ENCODE results near the gene ARID1B.

The ARID1B gene

DNA sequence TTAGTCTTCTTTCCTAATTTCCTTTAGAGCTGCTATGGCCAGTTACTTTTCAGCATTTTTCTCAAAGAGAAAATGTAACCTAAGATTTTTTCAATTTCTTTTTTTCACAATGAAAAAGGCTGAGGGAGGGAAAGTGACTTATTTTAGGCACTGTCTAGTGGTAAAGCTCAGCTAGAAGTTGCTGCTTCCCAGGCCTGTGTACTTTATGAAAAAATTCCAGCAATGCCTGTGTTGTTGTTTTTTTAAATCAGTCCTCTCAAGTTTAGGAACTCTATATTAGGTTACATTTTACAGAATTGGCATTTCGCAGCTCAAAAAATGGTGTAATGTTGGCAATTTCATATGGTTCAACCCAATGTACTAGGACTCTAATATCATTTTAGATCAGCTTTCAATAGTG lies 269.6 kb downstream of the ARID1B start:
- Histone ChIP-seq H3K36me3 (ENCODE audit: control insufficient read depth, insufficient read depth, low read length) (no peaks in the 10 kb centered on the region), H3K27me3 (replicated peaks; ENCODE audit: control insufficient read depth, insufficient read depth, low read length, poor library complexity, severe bottlenecking) (no peaks in the 10 kb centered on the region), H3K27ac (ENCODE audit: insufficient read depth, low read length, poor library complexity, severe bottlenecking) (no peak overlapping the region), H3K4me1 (ENCODE audit: control insufficient read depth, insufficient read depth, low read length, poor library complexity, severe bottlenecking) (no peaks in the 10 kb centered on the region), H3K9me3 (ENCODE audit: control insufficient read depth, low read length) (no peaks in the 10 kb centered on the region), H3K4me3 (ENCODE audit: insufficient read depth, low read depth, low read length, poor library complexity, severe bottlenecking) (no peak overlapping the region)
- DNase-seq, result no peak

DNA sequence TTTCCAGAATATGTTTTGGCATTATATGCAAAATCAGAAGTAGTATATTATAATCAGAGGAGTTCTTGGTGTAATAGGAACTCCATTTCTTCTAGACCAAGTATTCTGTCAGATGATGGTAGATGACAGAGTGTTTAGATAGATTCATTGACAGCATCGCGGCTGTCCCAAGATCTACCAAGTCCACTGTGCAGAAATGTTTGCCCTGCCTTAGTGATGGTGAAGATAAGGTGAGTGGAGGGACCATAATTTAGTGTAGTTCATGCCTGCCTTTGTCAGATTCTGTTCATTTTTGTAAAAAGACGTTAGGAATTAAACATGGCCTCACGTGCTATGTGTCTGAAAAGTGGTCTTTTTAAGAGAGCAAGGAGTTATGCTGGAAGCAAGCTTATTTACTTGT lies 270.1 kb downstream of the ARID1B start:
- Histone ChIP-seq H3K36me3 (ENCODE audit: control insufficient read depth, insufficient read depth, low read length) (no peaks in the 10 kb centered on the region), H3K27me3 (replicated peaks; ENCODE audit: control insufficient read depth, insufficient read depth, low read length, poor library complexity, severe bottlenecking) (no peaks in the 10 kb centered on the region), H3K9me3 (ENCODE audit: control insufficient read depth, low read length) (no peaks in the 10 kb centered on the region), H3K27ac (ENCODE audit: insufficient read depth, low read length, poor library complexity, severe bottlenecking) (no peak overlapping the region), H3K4me1 (ENCODE audit: control insufficient read depth, insufficient read depth, low read length, poor library complexity, severe bottlenecking) (no peaks in the 10 kb centered on the region), H3K4me3 (ENCODE audit: insufficient read depth, low read depth, low read length, poor library complexity, severe bottlenecking) (no peak overlapping the region)
- no peak for DNase-seq

DNA sequence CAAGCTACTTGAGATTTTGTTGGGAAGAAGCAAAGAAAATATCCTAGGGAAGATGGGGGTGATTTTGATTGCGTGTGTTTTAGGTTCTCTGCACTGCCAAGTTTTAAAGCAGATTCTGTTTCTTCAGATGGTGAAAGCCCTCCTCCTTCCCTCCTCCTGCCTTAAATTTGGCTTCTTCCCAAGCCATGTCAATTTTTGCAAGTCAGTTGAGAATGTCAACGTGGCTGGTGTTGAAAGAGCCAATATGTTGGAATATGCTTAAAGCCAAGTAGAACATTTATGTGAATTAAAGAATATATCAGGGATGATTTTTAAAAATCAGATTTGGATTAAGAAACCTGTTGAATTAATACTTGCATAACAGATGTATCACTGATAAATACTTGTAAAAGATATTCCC lies 270.8 kb downstream of the ARID1B start:
- Histone ChIP-seq H3K4me1 (ENCODE audit: control insufficient read depth, insufficient read depth, low read length, poor library complexity, severe bottlenecking) (no peaks in the 10 kb centered on the region), H3K27ac (ENCODE audit: insufficient read depth, low read length, poor library complexity, severe bottlenecking) (no peak overlapping the region), H3K4me3 (ENCODE audit: insufficient read depth, low read depth, low read length, poor library complexity, severe bottlenecking) (no peak overlapping the region), H3K36me3 (ENCODE audit: control insufficient read depth, insufficient read depth, low read length) (no peaks in the 10 kb centered on the region), H3K27me3 (replicated peaks; ENCODE audit: control insufficient read depth, insufficient read depth, low read length, poor library complexity, severe bottlenecking) (no peaks in the 10 kb centered on the region), H3K9me3 (ENCODE audit: control insufficient read depth, low read length) (no peaks in the 10 kb centered on the region)
- no peak for DNase-seq

DNA sequence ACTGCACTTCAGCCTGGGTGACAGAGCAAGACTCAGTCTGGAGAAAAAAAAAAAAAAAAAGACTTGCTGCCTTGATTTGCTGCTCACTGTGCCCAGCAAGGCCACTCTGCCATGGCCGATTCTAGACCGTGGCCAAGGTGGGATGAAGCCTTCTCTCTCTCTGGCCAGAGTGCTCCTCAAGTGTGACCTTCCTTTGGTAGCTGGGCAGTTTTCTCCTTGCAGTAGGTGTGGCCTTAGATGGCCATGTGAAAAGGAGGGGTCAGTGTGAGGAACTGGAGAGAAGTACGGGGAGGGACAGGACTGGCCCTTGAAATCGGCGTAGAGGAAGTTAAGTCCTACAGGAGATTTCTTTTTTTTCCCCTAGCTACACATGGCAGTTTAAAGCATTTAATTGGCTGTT lies 272.0 kb downstream of the ARID1B start:
- no peak for DNase-seq
- H3K4me3 ChIP-seq (ENCODE audit: insufficient read depth, low read depth, low read length, poor library complexity, severe bottlenecking), result no peak overlapping the region
- H3K9me3 ChIP-seq (ENCODE audit: control insufficient read depth, low read length), result no peaks in the 10 kb centered on the region
- no peaks in the 10 kb centered on the region for H3K36me3 ChIP-seq (ENCODE audit: control insufficient read depth, insufficient read depth, low read length)
- H3K4me1 ChIP-seq (ENCODE audit: control insufficient read depth, insufficient read depth, low read length, poor library complexity, severe bottlenecking), result no peaks in the 10 kb centered on the region
- H3K27ac ChIP-seq (ENCODE audit: insufficient read depth, low read length, poor library complexity, severe bottlenecking), result no peak overlapping the region
- H3K27me3 ChIP-seq (replicated peaks; ENCODE audit: control insufficient read depth, insufficient read depth, low read length, poor library complexity, severe bottlenecking), result no peaks in the 10 kb centered on the region

DNA sequence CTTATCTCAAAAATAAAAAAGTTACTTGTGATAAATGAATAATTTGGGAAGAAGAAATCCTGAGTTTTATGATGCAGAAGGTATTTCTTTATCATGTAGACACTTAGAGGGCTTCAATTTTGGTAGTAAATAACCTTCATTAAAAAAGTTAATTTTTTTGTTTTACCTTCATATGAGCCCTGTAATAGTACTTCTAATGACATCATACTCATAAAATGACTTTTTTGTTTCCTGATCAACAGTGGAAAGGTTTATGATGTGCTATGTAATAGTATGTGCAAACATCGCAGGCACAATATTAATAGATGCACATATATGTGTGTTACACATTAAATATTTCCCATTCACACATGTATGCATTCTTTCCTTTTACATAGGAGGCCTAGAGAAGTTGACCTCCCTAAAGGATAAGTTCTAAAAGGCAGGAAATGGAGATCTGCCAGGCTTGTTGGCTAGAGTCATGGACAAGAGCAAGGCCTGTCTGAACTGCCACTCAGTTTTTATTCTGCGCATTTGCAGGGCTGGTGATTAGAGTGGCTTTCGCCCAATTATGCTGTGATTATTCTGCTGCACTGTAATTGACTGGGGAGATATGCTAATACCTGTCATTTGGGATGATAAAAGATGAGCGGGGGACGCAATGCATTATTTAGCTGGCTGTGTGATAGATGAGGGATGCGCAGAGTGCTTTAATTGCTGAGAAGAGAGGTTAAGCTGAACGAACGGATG lies 273.5 kb downstream of the ARID1B start:
- Histone ChIP-seq H3K36me3 (ENCODE audit: control insufficient read depth, insufficient read depth, low read length) (no peaks in the 10 kb centered on the region), H3K9me3 (ENCODE audit: control insufficient read depth, low read length) (no peaks in the 10 kb centered on the region), H3K4me3 (ENCODE audit: insufficient read depth, low read depth, low read length, poor library complexity, severe bottlenecking) (no peak overlapping the region), H3K27me3 (replicated peaks; ENCODE audit: control insufficient read depth, insufficient read depth, low read length, poor library complexity, severe bottlenecking) (no peaks in the 10 kb centered on the region), H3K4me1 (ENCODE audit: control insufficient read depth, insufficient read depth, low read length, poor library complexity, severe bottlenecking) (peaks cover 12% of the 10 kb centered on the region), H3K27ac (ENCODE audit: insufficient read depth, low read length, poor library complexity, severe bottlenecking) (no peak overlapping the region)
- DNase-seq, result no peak

DNA sequence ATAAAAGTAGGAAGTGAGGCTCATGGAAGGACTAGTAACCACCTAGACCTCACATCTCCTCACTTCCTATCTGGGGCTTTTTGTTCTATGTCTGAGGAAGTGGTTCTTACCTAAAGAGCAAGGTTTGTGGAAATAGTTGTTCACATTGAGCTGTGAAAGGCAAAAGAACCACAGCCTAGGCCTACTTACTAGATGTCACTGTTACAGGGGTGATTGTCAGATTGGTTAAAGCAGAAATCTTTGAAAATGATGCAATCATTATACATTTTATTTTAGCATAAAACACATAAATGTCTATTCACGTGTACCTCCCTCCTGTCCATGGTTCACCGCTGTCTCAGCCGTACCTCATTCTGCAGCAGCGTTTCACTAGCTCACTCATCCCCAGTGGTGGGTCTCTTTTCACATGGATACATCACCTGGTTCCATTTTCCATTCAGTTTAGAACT lies 277.4 kb downstream of the ARID1B start:
- peak in 2 of 3 donors; percentile 4 to 5 for DNase-seq
- peak overlapping the region; percentile 52 for H3K27ac ChIP-seq (ENCODE audit: insufficient read depth, low read length, poor library complexity, severe bottlenecking)

DNA sequence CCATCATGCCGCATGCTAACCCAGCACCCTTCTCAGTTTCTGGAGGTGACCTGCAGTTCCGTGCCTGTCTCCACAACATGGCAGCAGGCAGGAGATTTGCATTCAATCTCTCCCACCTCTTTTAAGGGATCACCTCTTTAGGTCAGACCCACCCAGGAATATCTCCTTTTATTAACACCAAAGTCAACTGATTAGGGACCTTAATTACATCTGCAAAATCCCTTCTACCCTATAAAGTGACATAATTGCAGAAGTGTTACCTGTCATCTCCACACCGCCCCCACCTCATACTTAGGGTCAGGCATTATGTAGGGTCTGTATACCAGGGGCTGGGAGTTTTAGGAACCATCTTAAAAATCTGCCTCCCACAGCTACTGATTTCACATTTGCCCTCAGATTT lies 278.7 kb downstream of the ARID1B start:
- H3K9me3 ChIP-seq (ENCODE audit: control insufficient read depth, low read length), result no peaks in the 10 kb centered on the region
- no peaks in the 10 kb centered on the region for H3K27me3 ChIP-seq (replicated peaks; ENCODE audit: control insufficient read depth, insufficient read depth, low read length, poor library complexity, severe bottlenecking)
- H3K36me3 ChIP-seq (ENCODE audit: control insufficient read depth, insufficient read depth, low read length), result no peaks in the 10 kb centered on the region
- DNase-seq, result no peak
- H3K27ac ChIP-seq (ENCODE audit: insufficient read depth, low read length, poor library complexity, severe bottlenecking), result no peak overlapping the region
- no peak overlapping the region for H3K4me3 ChIP-seq (ENCODE audit: insufficient read depth, low read depth, low read length, poor library complexity, severe bottlenecking)
- peaks cover 20% of the 10 kb centered on the region for H3K4me1 ChIP-seq (ENCODE audit: control insufficient read depth, insufficient read depth, low read length, poor library complexity, severe bottlenecking)

More for the DNA sequence above, 277.4 kb downstream of the ARID1B start:
- Histone ChIP-seq H3K4me1 (ENCODE audit: control insufficient read depth, insufficient read depth, low read length, poor library complexity, severe bottlenecking) (peaks cover 20% of the 10 kb centered on the region), H3K27me3 (replicated peaks; ENCODE audit: control insufficient read depth, insufficient read depth, low read length, poor library complexity, severe bottlenecking) (no peaks in the 10 kb centered on the region), H3K9me3 (ENCODE audit: control insufficient read depth, low read length) (no peaks in the 10 kb centered on the region), H3K36me3 (ENCODE audit: control insufficient read depth, insufficient read depth, low read length) (no peaks in the 10 kb centered on the region), H3K4me3 (ENCODE audit: insufficient read depth, low read depth, low read length, poor library complexity, severe bottlenecking) (no peak overlapping the region)

DNA sequence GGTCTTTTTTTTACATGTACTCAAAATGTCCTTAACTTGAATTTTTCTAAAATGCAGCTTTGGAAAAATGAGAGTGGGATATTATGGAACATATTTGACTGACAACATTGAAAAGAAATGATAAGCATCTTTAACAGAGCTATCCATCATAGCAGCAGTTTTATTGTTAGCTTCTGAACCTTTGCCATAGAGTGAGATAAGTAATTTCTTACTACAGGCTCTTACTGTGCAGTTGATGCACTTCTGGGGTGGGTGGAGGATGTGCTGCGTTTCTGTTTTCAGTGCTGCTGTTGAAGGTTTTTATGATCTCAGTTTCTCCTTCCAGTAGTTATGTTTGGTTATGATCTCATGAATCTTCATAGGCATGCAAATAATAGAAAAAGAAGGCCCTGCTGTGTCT lies 279.1 kb downstream of the ARID1B start:
- Histone ChIP-seq H3K27me3 (replicated peaks; ENCODE audit: control insufficient read depth, insufficient read depth, low read length, poor library complexity, severe bottlenecking) (no peaks in the 10 kb centered on the region), H3K27ac (ENCODE audit: insufficient read depth, low read length, poor library complexity, severe bottlenecking) (no peak overlapping the region), H3K4me3 (ENCODE audit: insufficient read depth, low read depth, low read length, poor library complexity, severe bottlenecking) (no peak overlapping the region), H3K36me3 (ENCODE audit: control insufficient read depth, insufficient read depth, low read length) (no peaks in the 10 kb centered on the region), H3K4me1 (ENCODE audit: control insufficient read depth, insufficient read depth, low read length, poor library complexity, severe bottlenecking) (peaks cover 20% of the 10 kb centered on the region), H3K9me3 (ENCODE audit: control insufficient read depth, low read length) (no peaks in the 10 kb centered on the region)
- no peak for DNase-seq

DNA sequence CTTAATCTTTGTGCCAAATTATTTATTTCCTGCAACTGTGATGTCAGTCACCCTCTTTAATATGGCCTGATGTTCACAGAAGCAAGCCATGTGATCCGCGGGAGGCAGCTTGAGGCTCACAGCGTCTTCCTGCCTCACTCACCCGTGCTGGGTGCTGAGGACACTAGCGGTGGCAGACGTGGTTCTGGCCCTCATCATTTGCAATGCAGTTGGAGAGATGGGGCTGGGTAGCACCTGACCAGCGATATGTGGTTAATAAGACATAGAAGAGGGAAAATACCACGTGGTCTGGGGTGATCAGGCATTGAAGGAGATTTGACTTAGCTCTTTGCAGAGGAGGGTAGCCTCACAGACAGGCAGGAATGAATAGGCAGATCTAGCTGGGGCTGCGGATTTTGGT lies 281.4 kb downstream of the ARID1B start:
- Histone ChIP-seq H3K36me3 (ENCODE audit: control insufficient read depth, insufficient read depth, low read length) (no peaks in the 10 kb centered on the region), H3K27me3 (replicated peaks; ENCODE audit: control insufficient read depth, insufficient read depth, low read length, poor library complexity, severe bottlenecking) (no peaks in the 10 kb centered on the region), H3K9me3 (ENCODE audit: control insufficient read depth, low read length) (no peaks in the 10 kb centered on the region), H3K4me1 (ENCODE audit: control insufficient read depth, insufficient read depth, low read length, poor library complexity, severe bottlenecking) (peaks cover 20% of the 10 kb centered on the region), H3K4me3 (ENCODE audit: insufficient read depth, low read depth, low read length, poor library complexity, severe bottlenecking) (no peak overlapping the region), H3K27ac (ENCODE audit: insufficient read depth, low read length, poor library complexity, severe bottlenecking) (no peak overlapping the region)
- no peak for DNase-seq

DNA sequence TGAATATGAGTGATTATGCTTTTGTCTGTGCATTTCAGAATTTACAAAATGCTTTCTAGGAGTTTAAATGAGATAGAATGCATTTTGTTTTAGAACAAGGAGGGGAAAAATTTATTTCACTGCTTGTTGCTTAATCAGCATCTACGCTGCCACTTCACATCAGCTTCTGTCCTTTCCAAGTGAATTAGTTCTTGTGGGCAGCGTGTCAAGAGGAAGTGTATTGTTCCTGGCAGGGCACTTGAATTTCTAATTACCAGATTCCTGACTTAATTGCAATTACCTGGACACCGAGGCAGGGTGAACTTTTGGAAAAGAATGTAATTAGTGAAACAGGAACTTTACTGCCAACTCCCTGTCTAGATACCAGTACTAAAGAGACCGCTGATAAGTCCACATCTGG lies 282.6 kb downstream of the ARID1B start:
- peaks cover 6% of the 10 kb centered on the region for H3K36me3 ChIP-seq (ENCODE audit: control insufficient read depth, insufficient read depth, low read length)
- H3K9me3 ChIP-seq (ENCODE audit: control insufficient read depth, low read length), result no peaks in the 10 kb centered on the region
- H3K27ac ChIP-seq (ENCODE audit: insufficient read depth, low read length, poor library complexity, severe bottlenecking), result no peak overlapping the region
- DNase-seq, result no peak
- H3K4me1 ChIP-seq (ENCODE audit: control insufficient read depth, insufficient read depth, low read length, poor library complexity, severe bottlenecking), result peaks cover 17% of the 10 kb centered on the region
- H3K4me3 ChIP-seq (ENCODE audit: insufficient read depth, low read depth, low read length, poor library complexity, severe bottlenecking), result no peak overlapping the region
- H3K27me3 ChIP-seq (replicated peaks; ENCODE audit: control insufficient read depth, insufficient read depth, low read length, poor library complexity, severe bottlenecking), result no peaks in the 10 kb centered on the region
